ENCODE measurements around the gene LRRC19. TPM values are rescaled to one million over a fixed set of nuclear protein-coding genes. Genes with fewer than 3 reads are reported as not detected.

Gene LRRC19
- total RNA-seq, 1 donor: not detected

GRCh38 chr9:26955921-26956859 lies 49.3 kb downstream of the LRRC19 start, which contains the start of gene IFT74:
TSS of gene IFT74 (plus strand) at chr9:26956412. CDS start at chr9:26961968, 5,556 bp downstream.
- peak; percentile 77 to 99 (median 98) for DNase-seq (ENCODE audit: low read depth in 2 of 3, low spot score in 2 of 3)

GRCh38 chr9:26955222-26955903 lies 50.1 kb downstream of the LRRC19 start:
- DNase-seq (ENCODE audit: low read depth in 2 of 3, low spot score in 2 of 3): peak in 2 of 3 donors; percentile 22 to 42

GRCh38 chr9:26954050-26954508 lies 51.4 kb downstream of the LRRC19 start:
- peak in 2 of 3 donors; percentile 13 to 46 for DNase-seq (ENCODE audit: low read depth in 2 of 3, low spot score in 2 of 3)

GRCh38 chr9:26951794-26952193 lies 53.7 kb downstream of the LRRC19 start:
- DNase-seq (ENCODE audit: low read depth in 2 of 3, low spot score in 2 of 3): no peak

GRCh38 chr9:26950521-26950920 lies 55.0 kb downstream of the LRRC19 start:
- DNase-seq (ENCODE audit: low read depth in 2 of 3, low spot score in 2 of 3): no peak

- no peak for DNase-seq (ENCODE audit: low read depth in 2 of 3, low spot score in 2 of 3)
These were observed 55.8 kb downstream of the LRRC19 start for GRCh38 chr9:26949637-26950069.

GRCh38 chr9:26947736-26948135 lies 57.7 kb downstream of the LRRC19 start:
- no peak for DNase-seq (ENCODE audit: low read depth in 2 of 3, low spot score in 2 of 3)

GRCh38 chr9:26946753-26947727 lies 58.4 kb downstream of the LRRC19 start, which contains the start of gene PLAA:
TSS of gene PLAA (minus strand) at chr9:26947242. CDS start at chr9:26947045, 197 bp downstream.
- peak; percentile 70 to 92 (median 90) for DNase-seq (ENCODE audit: low read depth in 2 of 3, low spot score in 2 of 3)

GRCh38 chr9:26945591-26945990 lies 59.9 kb downstream of the LRRC19 start:
- DNase-seq (ENCODE audit: low read depth in 2 of 3, low spot score in 2 of 3): no peak

Other genes starting within 250 kb of the LRRC19 start
- gene CAAP1, start 112.9 kb downstream of the LRRC19 start, total RNA-seq: 26.7 TPM
- 18.3 TPM for gene PLAA, start 58.4 kb downstream of the LRRC19 start, total RNA-seq
- 13.2 TPM for gene IFT74, start 49.3 kb downstream of the LRRC19 start, total RNA-seq
- gene TEK, start 103.6 kb upstream of the LRRC19 start, total RNA-seq: 1.6 TPM

Data from hematopoietic multipotent progenitor cell (in vitro differentiated cells).